Measurements from ENCODE around the gene FRMD3.

The FRMD3 gene

DNA sequence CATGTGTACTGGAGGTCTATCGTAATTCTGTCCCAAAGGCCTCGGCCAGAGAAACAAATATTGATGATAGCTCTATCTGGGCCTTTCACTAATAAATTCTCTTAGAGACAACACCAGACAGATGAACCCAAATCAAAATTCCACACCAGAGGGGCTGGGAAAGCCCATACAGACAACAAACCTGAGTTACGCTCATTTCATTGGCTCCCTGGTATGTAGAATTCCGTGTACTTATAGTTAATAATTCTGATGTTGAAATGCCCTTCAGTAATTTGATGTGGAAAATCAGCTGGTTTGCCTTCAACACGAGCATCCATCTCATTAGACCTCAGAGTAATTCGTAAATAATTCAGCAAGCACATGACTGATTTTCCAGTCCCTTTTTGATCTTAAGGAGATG, 53.2 kb downstream of the FRMD3 start:
- TF ChIP-seq, protein P1, sequence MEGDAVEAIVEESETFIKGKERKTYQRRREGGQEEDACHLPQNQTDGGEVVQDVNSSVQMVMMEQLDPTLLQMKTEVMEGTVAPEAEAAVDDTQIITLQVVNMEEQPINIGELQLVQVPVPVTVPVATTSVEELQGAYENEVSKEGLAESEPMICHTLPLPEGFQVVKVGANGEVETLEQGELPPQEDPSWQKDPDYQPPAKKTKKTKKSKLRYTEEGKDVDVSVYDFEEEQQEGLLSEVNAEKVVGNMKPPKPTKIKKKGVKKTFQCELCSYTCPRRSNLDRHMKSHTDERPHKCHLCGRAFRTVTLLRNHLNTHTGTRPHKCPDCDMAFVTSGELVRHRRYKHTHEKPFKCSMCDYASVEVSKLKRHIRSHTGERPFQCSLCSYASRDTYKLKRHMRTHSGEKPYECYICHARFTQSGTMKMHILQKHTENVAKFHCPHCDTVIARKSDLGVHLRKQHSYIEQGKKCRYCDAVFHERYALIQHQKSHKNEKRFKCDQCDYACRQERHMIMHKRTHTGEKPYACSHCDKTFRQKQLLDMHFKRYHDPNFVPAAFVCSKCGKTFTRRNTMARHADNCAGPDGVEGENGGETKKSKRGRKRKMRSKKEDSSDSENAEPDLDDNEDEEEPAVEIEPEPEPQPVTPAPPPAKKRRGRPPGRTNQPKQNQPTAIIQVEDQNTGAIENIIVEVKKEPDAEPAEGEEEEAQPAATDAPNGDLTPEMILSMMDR (IDR thresholded peaks at IDR 0.05; ENCODE audit: low read depth, low read length, missing control alignments), result no peak
- DNase-seq (ENCODE audit: low read depth), result no peak
- in situ Hi-C loops (cut with HindIII; ENCODE audit: low sequenced_read_pairs), result no loop called here
- no peak overlapping the region for H3K4me3 ChIP-seq (ENCODE audit: low read depth, low read length)

DNA sequence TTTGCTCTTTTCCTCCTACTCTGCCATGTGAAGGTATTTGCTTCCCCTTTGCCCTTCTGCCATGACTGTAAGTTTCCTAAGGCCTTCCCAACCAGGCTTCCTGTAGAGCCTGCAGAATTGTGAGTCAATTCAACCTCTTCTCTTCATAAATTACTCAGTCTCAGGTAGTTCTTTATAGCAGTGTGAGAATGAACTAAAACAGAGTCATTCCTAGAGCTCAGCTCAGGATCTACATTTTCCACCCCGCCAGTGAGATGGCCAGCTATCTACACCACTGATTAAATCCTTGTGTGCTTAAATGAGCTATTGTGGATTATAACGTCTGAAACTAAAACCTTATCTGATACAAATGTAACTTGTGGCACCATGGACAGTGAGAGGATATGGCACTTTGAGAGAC, 55.0 kb downstream of the FRMD3 start:
- DNase-seq (ENCODE audit: low read depth), result no peak
- in situ Hi-C loops (cut with HindIII; ENCODE audit: low sequenced_read_pairs), result no loop called here
- TF ChIP-seq, protein P1 (IDR thresholded peaks at IDR 0.05; ENCODE audit: low read depth, low read length, missing control alignments), result no peak
- H3K4me3 ChIP-seq (ENCODE audit: low read depth, low read length), result no peak overlapping the region

DNA sequence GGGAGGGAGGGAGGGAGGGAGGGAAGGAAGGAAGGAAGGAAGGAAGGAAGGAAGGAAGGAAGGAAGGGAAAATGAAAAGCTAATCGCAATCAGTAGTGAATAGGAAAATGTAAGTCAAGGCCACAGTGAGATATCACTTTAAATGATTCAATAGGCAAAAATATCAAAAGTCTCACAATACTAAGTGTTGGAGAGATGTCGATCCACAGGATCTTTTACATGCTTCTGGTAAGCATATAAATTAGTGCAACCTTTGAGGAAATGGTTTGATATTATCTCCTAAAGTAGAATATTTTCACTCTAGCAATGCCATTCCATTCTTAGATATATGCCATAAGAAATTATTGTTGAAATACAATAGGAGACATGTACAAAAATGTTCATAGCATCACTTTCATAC, 58.4 kb downstream of the FRMD3 start:
- H3K4me3 ChIP-seq (ENCODE audit: low read depth, low read length), result no peak overlapping the region
- in situ Hi-C loops (cut with HindIII; ENCODE audit: low sequenced_read_pairs), result no loop called here
- no peak for DNase-seq (ENCODE audit: low read depth)
- TF ChIP-seq, protein P1 (IDR thresholded peaks at IDR 0.05; ENCODE audit: low read depth, low read length, missing control alignments), result no peak

DNA sequence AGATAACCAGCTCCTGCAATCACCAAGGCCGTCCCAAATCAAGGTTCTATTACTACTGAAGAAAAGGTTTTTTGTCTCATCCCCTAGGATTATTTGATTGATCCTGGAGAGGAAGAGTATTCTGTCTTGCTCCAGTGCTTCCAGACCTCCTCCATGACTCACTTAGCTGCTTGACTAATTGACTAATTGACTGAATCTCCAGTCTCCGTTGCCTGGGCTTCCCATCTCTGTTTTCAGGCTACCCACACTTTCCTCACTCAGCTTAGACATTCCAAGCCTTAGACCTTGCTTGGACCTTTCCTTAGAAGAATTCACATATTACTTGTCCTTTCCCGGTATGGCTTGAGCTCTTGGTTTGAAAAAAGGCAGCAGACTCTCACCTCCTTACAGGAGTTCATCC, 60.6 kb downstream of the FRMD3 start:
- in situ Hi-C loops (cut with HindIII; ENCODE audit: low sequenced_read_pairs), result no loop called here
- TF ChIP-seq, protein P1 (IDR thresholded peaks at IDR 0.05; ENCODE audit: low read depth, low read length, missing control alignments), result no peak

DNA sequence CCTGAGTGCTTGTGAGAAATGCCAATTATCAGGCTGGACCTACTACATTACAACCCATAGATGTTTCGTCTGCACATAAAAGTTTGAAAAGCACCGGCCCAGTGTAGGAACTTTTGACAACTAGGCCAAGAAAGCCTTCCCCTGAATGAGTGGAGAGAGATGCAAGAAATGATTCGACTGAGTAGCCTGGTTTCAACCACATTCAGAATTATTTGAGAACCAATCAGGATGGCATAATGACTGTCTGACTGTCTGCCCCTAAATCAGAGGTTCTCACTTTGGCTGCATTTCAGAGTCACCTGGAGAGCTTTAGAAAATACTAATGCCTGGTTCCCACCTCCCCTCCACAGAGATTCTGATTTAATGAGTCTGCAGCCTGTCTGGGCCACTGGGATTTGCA, 61.1 kb downstream of the FRMD3 start:
- no peak for DNase-seq (ENCODE audit: low read depth)
- TF ChIP-seq, protein P1 (IDR thresholded peaks at IDR 0.05; ENCODE audit: low read depth, low read length, missing control alignments), result no peak
- H3K4me3 ChIP-seq (ENCODE audit: low read depth, low read length), result no peak overlapping the region
- in situ Hi-C loops (cut with HindIII; ENCODE audit: low sequenced_read_pairs), result no loop called here

More for the DNA sequence above, 60.6 kb downstream of the FRMD3 start:
- peak; percentile 43 for DNase-seq (ENCODE audit: low read depth)
- H3K4me3 ChIP-seq (ENCODE audit: low read depth, low read length), result no peak overlapping the region

DNA sequence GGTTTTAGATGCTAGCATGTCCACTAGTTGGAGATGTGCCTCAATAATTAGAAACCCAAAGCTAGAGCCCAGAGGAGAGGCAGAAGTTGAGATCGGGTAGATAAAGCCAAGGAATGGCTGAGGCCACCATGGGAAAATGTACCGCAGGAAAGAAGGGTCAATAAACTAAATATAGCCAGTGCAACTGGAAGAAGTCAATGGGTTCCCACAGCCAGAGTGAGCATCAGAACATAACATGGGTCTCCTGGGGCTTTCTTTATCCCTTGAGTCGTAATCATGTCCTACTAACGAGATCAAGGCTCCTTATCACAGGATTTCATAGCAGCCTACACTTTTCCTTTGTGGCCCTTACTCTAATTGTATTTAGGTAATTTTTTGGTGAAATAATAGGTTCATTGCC, 61.7 kb downstream of the FRMD3 start:
- in situ Hi-C loops (cut with HindIII; ENCODE audit: low sequenced_read_pairs), result no loop called here
- H3K4me3 ChIP-seq (ENCODE audit: low read depth, low read length), result no peak overlapping the region
- TF ChIP-seq, protein P1 (IDR thresholded peaks at IDR 0.05; ENCODE audit: low read depth, low read length, missing control alignments), result no peak
- no peak for DNase-seq (ENCODE audit: low read depth)

DNA sequence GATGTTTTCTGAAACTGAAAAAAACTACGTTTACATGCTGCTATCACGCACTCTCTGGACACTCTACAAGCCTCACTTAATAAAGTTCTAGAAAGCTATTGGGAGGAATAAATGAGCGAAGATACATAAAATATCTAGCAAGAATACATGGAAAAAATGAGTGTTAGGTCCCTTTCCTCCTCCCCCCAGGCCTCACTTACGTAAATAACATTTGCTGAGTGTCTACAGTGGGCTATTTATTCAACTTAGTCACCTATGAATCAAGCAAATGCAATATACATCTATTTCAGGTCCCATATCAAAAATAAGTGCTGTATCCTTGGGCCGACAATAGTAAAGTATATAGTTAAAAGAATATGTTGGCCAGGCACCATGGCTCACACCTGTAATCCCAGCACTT, 62.5 kb downstream of the FRMD3 start:
- no peak for DNase-seq (ENCODE audit: low read depth)
- TF ChIP-seq, protein P1 (IDR thresholded peaks at IDR 0.05; ENCODE audit: low read depth, low read length, missing control alignments), result no peak
- in situ Hi-C loops (cut with HindIII; ENCODE audit: low sequenced_read_pairs), result no loop called here
- H3K4me3 ChIP-seq (ENCODE audit: low read depth, low read length), result no peak overlapping the region
